MM.1S (cell line): ENCODE measurements around the gene STK4.

Source experiments
- DNase-seq: peaks from one replicate; pipeline ENCODE4 v3.0.0-alpha.2; 2015
- H2AFZ ChIP-seq: fragments of 300-600 bp; sonication (generic); 2 replicates; pipeline ENCODE4 v1.6.0; 2016; ENCODE audit warnings: antibody characterized with exemption, low read length
- H3F3A ChIP-seq: fragments of 300-600 bp; sonication (generic); 2 replicates; pipeline ENCODE4 v1.6.1; 2016; ENCODE audit warnings: mild to moderate bottlenecking, antibody characterized with exemption, low read length, moderate library complexity, mixed read lengths; ENCODE audit not compliant: insufficient read depth
- H3K27ac ChIP-seq: fragments of 300-600 bp; sonication (generic); 2 replicates; pipeline ENCODE4 v1.5.1; 2016; ENCODE audit warnings: mild to moderate bottlenecking, low read length
- H3K27me3 ChIP-seq: fragments of 300-600 bp; sonication (generic); replicated peaks from 2 replicates; pipeline ENCODE4 v1.6.0; 2016; ENCODE audit warnings: low read length; ENCODE audit not compliant: insufficient read depth
- H3K36me3 ChIP-seq: fragments of 300-600 bp; sonication (generic); replicated peaks from 2 replicates; pipeline ENCODE4 v1.6.1; 2016; ENCODE audit warnings: mild to moderate bottlenecking, low read length, mixed read lengths; ENCODE audit not compliant: insufficient read depth
- H3K4me1 ChIP-seq: fragments of 300-600 bp; sonication (generic); 2 replicates; pipeline ENCODE4 v1.6.1; 2016; ENCODE audit warnings: low read length, mixed read lengths
- H3K4me2 ChIP-seq: fragments of 300-600 bp; sonication (generic); 2 replicates; pipeline ENCODE4 v1.6.0; 2016; ENCODE audit warnings: low read depth, low read length
- H3K4me3 ChIP-seq: fragments of 300-600 bp; sonication (generic); 2 replicates; pipeline ENCODE4 v1.5.1; 2016; ENCODE audit warnings: low read length, mixed read lengths
- H3K79me2 ChIP-seq: fragments of 300-600 bp; sonication (generic); 2 replicates; pipeline ENCODE4 v1.6.1; 2016; ENCODE audit warnings: mixed run types, low read length, mixed read lengths
- H3K9ac ChIP-seq: fragments of 300-600 bp; sonication (generic); 2 replicates; pipeline ENCODE4 v1.6.1; 2016; ENCODE audit warnings: low read length, mixed read lengths
- H3K9me2 ChIP-seq: fragments of 300-600 bp; sonication (generic); replicated peaks from 2 replicates; pipeline ENCODE4 v1.6.1; 2016; ENCODE audit warnings: mild to moderate bottlenecking, low read length, mixed read lengths; ENCODE audit not compliant: insufficient read depth
- H3K9me3 ChIP-seq: fragments of 300-600 bp; sonication (generic); replicated peaks from 2 replicates; pipeline ENCODE4 v1.6.1; 2016; ENCODE audit warnings: mild to moderate bottlenecking, low read length, mixed read lengths; ENCODE audit not compliant: insufficient read depth
- H4K20me1 ChIP-seq: fragments of 300-600 bp; sonication (generic); 2 replicates; pipeline ENCODE4 v1.6.1; 2016; ENCODE audit warnings: mild to moderate bottlenecking, low read length, moderate library complexity, mixed read lengths; ENCODE audit not compliant: insufficient read depth
- EZH2 ChIP-seq: fragments of 300-600 bp; sonication (generic); optimal IDR thresholded peaks from 2 replicates; pipeline ENCODE3; 2017; ENCODE audit warnings: low read depth, mild to moderate bottlenecking, antibody characterized with exemption, low read length, mixed read lengths
- EZH2phosphoT487 ChIP-seq: fragments of 300-600 bp; sonication (generic); IDR thresholded peaks from 2 replicates; pipeline ENCODE4 v1.6.1; 2018; ENCODE audit warnings: antibody characterized with exemption, low read length
- TF ChIP-seq, protein P1 (sequence below): fragments of 300-600 bp; sonication (generic); IDR thresholded peaks from 2 replicates; pipeline ENCODE4 v1.5.1; 2016; ENCODE audit warnings: antibody characterized with exemption, low read length, mixed read lengths

The STK4 gene

DNA sequence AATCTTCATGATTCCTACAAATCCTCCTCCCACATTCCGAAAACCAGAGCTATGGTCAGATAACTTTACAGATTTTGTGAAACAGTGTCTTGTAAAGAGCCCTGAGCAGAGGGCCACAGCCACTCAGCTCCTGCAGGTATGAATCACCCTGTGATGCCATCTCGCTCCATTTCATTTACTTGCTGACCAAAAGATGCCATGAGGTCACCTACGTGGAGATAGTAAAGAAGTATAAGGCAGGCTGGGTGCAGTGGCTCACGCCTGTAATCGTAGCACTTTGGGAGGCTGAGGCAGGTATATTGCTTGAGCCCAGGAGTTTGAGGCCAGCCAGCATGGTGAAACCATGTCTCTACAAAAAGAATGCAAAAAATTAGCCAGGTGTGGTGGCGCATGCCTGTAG is 30.9 kb downstream of the STK4 start:
- Histone ChIP-seq H3K27ac (no peak overlapping the region), H3K9me3 (no peaks in the 10 kb centered on the region), H3K4me2 (no peak overlapping the region), H4K20me1 (no peaks in the 10 kb centered on the region), H3K4me3 (no peak overlapping the region), H3F3A (peaks cover 11% of the 10 kb centered on the region; the same call in 1 of the 2 replicates), H3K9ac (no peak overlapping the region), H3K9me2 (no peaks in the 10 kb centered on the region), H2AFZ (no peak overlapping the region), H3K27me3 (no peaks in the 10 kb centered on the region), H3K79me2 (peaks cover 95% of the 10 kb centered on the region), H3K4me1 (peaks cover 20% of the 10 kb centered on the region), H3K36me3 (peaks cover 23% of the 10 kb centered on the region)
- TF ChIP-seq EZH2 (no peak), EZH2phosphoT487 (no peak)
- TF ChIP-seq, protein P1, sequence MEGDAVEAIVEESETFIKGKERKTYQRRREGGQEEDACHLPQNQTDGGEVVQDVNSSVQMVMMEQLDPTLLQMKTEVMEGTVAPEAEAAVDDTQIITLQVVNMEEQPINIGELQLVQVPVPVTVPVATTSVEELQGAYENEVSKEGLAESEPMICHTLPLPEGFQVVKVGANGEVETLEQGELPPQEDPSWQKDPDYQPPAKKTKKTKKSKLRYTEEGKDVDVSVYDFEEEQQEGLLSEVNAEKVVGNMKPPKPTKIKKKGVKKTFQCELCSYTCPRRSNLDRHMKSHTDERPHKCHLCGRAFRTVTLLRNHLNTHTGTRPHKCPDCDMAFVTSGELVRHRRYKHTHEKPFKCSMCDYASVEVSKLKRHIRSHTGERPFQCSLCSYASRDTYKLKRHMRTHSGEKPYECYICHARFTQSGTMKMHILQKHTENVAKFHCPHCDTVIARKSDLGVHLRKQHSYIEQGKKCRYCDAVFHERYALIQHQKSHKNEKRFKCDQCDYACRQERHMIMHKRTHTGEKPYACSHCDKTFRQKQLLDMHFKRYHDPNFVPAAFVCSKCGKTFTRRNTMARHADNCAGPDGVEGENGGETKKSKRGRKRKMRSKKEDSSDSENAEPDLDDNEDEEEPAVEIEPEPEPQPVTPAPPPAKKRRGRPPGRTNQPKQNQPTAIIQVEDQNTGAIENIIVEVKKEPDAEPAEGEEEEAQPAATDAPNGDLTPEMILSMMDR: no peak
- no peak for DNase-seq

DNA sequence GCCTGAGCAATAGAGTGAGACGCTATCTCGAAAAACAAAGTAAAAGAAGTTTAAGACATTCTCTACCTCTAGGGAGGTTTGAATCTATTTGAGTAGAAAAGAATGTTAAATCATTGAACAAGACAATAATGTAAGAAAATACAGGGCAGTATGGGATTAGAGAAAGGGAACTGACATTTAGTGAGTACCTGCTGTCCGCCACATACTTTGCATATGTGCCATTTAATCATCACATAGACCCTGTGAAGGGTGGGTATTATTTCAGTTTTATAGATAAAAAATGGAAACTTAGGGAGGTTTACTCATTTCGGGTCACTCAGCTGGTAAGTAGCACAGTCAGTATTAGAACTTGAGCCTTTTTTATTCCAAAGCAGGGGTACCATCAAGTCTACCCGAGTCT is 31.4 kb downstream of the STK4 start:
- H3K9ac ChIP-seq: no peak overlapping the region
- H3K4me1 ChIP-seq: peaks cover 15% of the 10 kb centered on the region
- H3K27me3 ChIP-seq: no peaks in the 10 kb centered on the region
- no peak overlapping the region for H2AFZ ChIP-seq
- DNase-seq: no peak
- H3K4me2 ChIP-seq: no peak overlapping the region
- H3K9me2 ChIP-seq: no peaks in the 10 kb centered on the region
- H3F3A ChIP-seq: 0 out of 2 replicates have a peak, but pooled peaks cover 10% of the 10 kb centered on the region
- H3K4me3 ChIP-seq: no peak overlapping the region
- peaks cover 28% of the 10 kb centered on the region for H3K36me3 ChIP-seq
- no peaks in the 10 kb centered on the region for H3K9me3 ChIP-seq
- H3K79me2 ChIP-seq: peaks cover 95% of the 10 kb centered on the region
- no peak overlapping the region for H3K27ac ChIP-seq
- no peak for TF ChIP-seq EZH2phosphoT487
- TF ChIP-seq, protein P1: no peak
- TF ChIP-seq EZH2: no peak
- H4K20me1 ChIP-seq: no peaks in the 10 kb centered on the region

DNA sequence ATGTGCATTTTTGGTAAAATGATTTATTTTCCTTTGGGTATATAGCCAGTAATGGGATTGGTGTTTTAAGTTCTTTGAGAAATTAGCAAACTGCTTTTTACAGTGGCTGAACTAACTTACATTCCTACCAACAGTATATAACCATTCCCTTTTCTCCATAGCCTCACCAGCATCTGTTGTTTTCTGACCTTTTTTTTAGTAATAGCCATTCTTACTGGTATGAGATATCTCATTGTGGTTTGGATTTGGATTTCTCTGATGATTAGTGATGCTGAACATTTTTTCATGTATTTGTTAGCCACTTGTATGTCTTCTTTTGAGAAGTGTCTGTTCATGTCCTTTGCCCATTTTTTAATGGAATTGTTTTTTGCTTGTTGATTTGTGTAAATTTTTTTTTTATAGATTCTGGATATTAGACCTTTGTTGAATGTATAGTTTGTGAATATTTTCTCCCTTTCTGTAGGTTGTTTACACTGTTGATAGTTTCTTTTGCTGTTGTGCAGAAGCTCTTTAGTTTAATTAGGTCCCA is 42.3 kb downstream of the STK4 start:
- no peaks in the 10 kb centered on the region for H3K9me2 ChIP-seq
- H3K4me3 ChIP-seq: no peak overlapping the region
- peaks cover 6% of the 10 kb centered on the region; the same call in 1 of the 2 replicates for H4K20me1 ChIP-seq
- H3K9me3 ChIP-seq: no peaks in the 10 kb centered on the region
- DNase-seq: no peak
- H3K4me1 ChIP-seq: no peaks in the 10 kb centered on the region
- no peaks in the 10 kb centered on the region for H3K27me3 ChIP-seq
- H3K79me2 ChIP-seq: peaks cover 92% of the 10 kb centered on the region
- no peak overlapping the region for H2AFZ ChIP-seq
- H3K27ac ChIP-seq: no peak overlapping the region
- no peak overlapping the region for H3K4me2 ChIP-seq
- H3K9ac ChIP-seq: no peak overlapping the region
- H3F3A ChIP-seq: no peaks in the 10 kb centered on the region
- no peaks in the 10 kb centered on the region; the same call in 1 of the 2 replicates for H3K36me3 ChIP-seq
- TF ChIP-seq, protein P1: no peak
- no peak for TF ChIP-seq EZH2
- no peak for TF ChIP-seq EZH2phosphoT487
